GM18511 (cell line): ENCODE results near the gene TSN.

ENCODE experiments used
- ATAC-seq: cut with Tn5 transposase; IDR thresholded peaks from one replicate; pipeline ENCODE4 v1.9.1; 2021; ENCODE audit warnings: mild to moderate bottlenecking, moderate library complexity; ENCODE audit not compliant: unreplicated experiment

TSN gene

GRCh38 chr2:121741450-121741849 is 14.0 kb upstream of the TSN start:
- no peak for ATAC-seq

GRCh38 chr2:121746071-121746578 is 9.3 kb upstream of the TSN start:
- ATAC-seq = no peak

- ATAC-seq = no peak
These were observed 7.2 kb upstream of the TSN start for GRCh38 chr2:121748202-121748601.

GRCh38 chr2:121754851-121755236 is 607 bp upstream of the TSN start:
- ATAC-seq = peak; percentile 3

GRCh38 chr2:121764681-121765228 is 9.3 kb downstream of the TSN start:
- no peak for ATAC-seq

GRCh38 chr2:121766624-121767023 is 11.2 kb downstream of the TSN start:
- no peak for ATAC-seq

GRCh38 chr2:121768143-121768755 is 12.8 kb downstream of the TSN start:
- ATAC-seq = no peak

- no peak for ATAC-seq
These were observed 16.7 kb downstream of the TSN start for GRCh38 chr2:121771976-121772742.

GRCh38 chr2:121774235-121774634 is 18.8 kb downstream of the TSN start:
- no peak for ATAC-seq

GRCh38 chr2:121776361-121776760 is 20.9 kb downstream of the TSN start:
- ATAC-seq = no peak

- ATAC-seq = no peak
These were observed 21.6 kb downstream of the TSN start for GRCh38 chr2:121776885-121777698.

GRCh38 chr2:121777699-121778058 is 22.2 kb downstream of the TSN start:
- no peak for ATAC-seq

- no peak for ATAC-seq
These were observed 23.5 kb downstream of the TSN start for GRCh38 chr2:121778741-121779487.

GRCh38 chr2:121783180-121783579 is 27.7 kb downstream of the TSN start:
- no peak for ATAC-seq

GRCh38 chr2:121788685-121789084 is 33.2 kb downstream of the TSN start:
- ATAC-seq = no peak

GRCh38 chr2:121790276-121790956 is 35.0 kb downstream of the TSN start:
- no peak for ATAC-seq

GRCh38 chr2:121791290-121791689 is 35.8 kb downstream of the TSN start:
- ATAC-seq = no peak

GRCh38 chr2:121791801-121792221 is 36.4 kb downstream of the TSN start:
- ATAC-seq = no peak

GRCh38 chr2:121793816-121794215 is 38.4 kb downstream of the TSN start:
- ATAC-seq = no peak

- no peak for ATAC-seq
These were observed 38.8 kb downstream of the TSN start for GRCh38 chr2:121794233-121794632.
